D721Med (cell line): ENCODE results near the gene CHST1.

Experiments used
- DNase-seq: peaks from one replicate; pipeline ENCODE4 v3.0.0; 2011; ENCODE audit warnings: low spot score; ENCODE audit not compliant: insufficient read length
- FAIRE-seq: peaks from 2 replicates; lab custom pipeline; 2011; peaks lifted over from hg19 to GRCh38; lab: Jason Lieb, UNC
- CTCF ChIP-seq: IDR thresholded peaks from 2 replicates; pipeline ENCODE4 v1.5.1; 2012; ENCODE audit warnings: mild to moderate bottlenecking, control low read depth; ENCODE audit not compliant: insufficient read depth; ENCODE audit errors: missing control alignments

CHST1 gene

GRCh38 chr11:45649544-45650165, 15.8 kb downstream of the CHST1 start:
- DNase-seq (no peak), FAIRE-seq (no peak)
- TF ChIP-seq CTCF = no peak

- DNase-seq (no peak), FAIRE-seq (no peak)
- TF ChIP-seq CTCF = no peak
Observed at GRCh38 chr11:45648931-45649330, 16.5 kb downstream of the CHST1 start.

- TF ChIP-seq CTCF = no peak
- DNase-seq (no peak), FAIRE-seq (no peak)
Observed at GRCh38 chr11:45647786-45648185, 17.6 kb downstream of the CHST1 start.

- no peak for TF ChIP-seq CTCF
- DNase-seq = no peak
- FAIRE-seq = no peak
Observed at GRCh38 chr11:45647329-45647728, 18.1 kb downstream of the CHST1 start.

- TF ChIP-seq CTCF = no peak
- no peak for FAIRE-seq
Observed at GRCh38 chr11:45646275-45646927, 19.0 kb downstream of the CHST1 start.

GRCh38 chr11:45644981-45645889, 20.2 kb downstream of the CHST1 start:
- FAIRE-seq = no peak
- no peak for DNase-seq
- no peak for TF ChIP-seq CTCF

More at GRCh38 chr11:45646275-45646927, 19.0 kb downstream of the CHST1 start:
- DNase-seq = no peak
